Upper lobe of left lung (tissue), 6 donors: ENCODE data around the gene AGRN. TPM values are rescaled to one million over a fixed set of nuclear protein-coding genes. Genes with fewer than 3 reads are reported as not detected.

Source experiments
- ATAC-seq, 2 donors: fragments of 200-7000 bp; cut with Tn5 transposase; one replicate each; pipeline ENCODE4 v1.9.1; 2022; ENCODE audit warnings: mild to moderate bottlenecking in 2 of 2, moderate library complexity in 2 of 2; ENCODE audit not compliant: low FRiP score in 2 of 2
- DNase-seq, 2 donors: peaks; one replicate each; pipeline ENCODE4 v3.0.0-alpha.2; 2019 to 2020
- H3K27ac ChIP-seq, 4 donors: fragments of 200-600 bp; sonication (generic); one replicate each; pipeline ENCODE4 v1.5.1; 2016 to 2019
- H3K27me3 ChIP-seq, 4 donors: fragments of 200-600 bp; sonication (generic); one replicate each; pipeline ENCODE4 v1.5.1; 2017 to 2019
- H3K36me3 ChIP-seq, 4 donors: fragments of 200-600 bp; sonication (generic); one replicate each; pipeline ENCODE4 v1.5.1; 2016 to 2019
- H3K4me1 ChIP-seq, 4 donors: fragments of 200-600 bp; sonication (generic); one replicate each; pipeline ENCODE4 v1.5.1; 2018 to 2019
- H3K4me3 ChIP-seq, 4 donors: fragments of 200-600 bp; sonication (generic); one replicate each; pipeline ENCODE4 v1.5.1; 2017 to 2019; ENCODE audit warnings: mild to moderate bottlenecking in 2 of 4, moderate library complexity in 1 of 4
- H3K9me3 ChIP-seq, 4 donors: fragments of 200-600 bp; sonication (generic); one replicate each; pipeline ENCODE4 v1.5.1; 2018 to 2019
- CTCF ChIP-seq, 6 experiments: fragments of 450-650 bp in 4 of 6; fragments of 200-600 bp in 2 of 6; sonication (generic) in 2 of 6; IDR thresholded peaks; one replicate each; pipeline ENCODE4 v1.5.1; 2016 to 2019; ENCODE audit warnings: antibody characterized with exemption in 6 of 6
- EP300 ChIP-seq, 4 donors: sonication (generic); formaldehyde crosslinking; IDR thresholded peaks; one replicate each; pipeline ENCODE4 v1.5.1; 2017; ENCODE audit warnings: antibody characterized with exemption in 4 of 4, control low read depth in 2 of 4
- POLR2A ChIP-seq, 4 donors: fragments of 450-650 bp; IDR thresholded peaks; one replicate each; pipeline ENCODE4 v1.5.1; 2016 to 2017; ENCODE audit warnings: antibody characterized with exemption in 4 of 4, mild to moderate bottlenecking in 2 of 4
- POLR2AphosphoS5 ChIP-seq, 2 donors: sonication (generic); formaldehyde crosslinking; IDR thresholded peaks; one replicate each; pipeline ENCODE4 v1.5.1; 2017; ENCODE audit warnings: antibody characterized with exemption in 2 of 2
- WGBS, 2 donors: methylation state at CpG; one replicate each; pipeline ENCODE4 v1.1.5; 2017 to 2018; 5-methylcytosine and 5-hydroxymethylcytosine counted together
- total RNA-seq, 6 donors: library from RNA; depleted of rRNA in 4 of 6; stranded (reverse); fragments of >200 nt in 4 of 6; gene quantifications; one replicate each; pipeline versions ENCODE4 v1.1.0 to v1.2.1, GENCODE V29; 2016 to 2021
- donor health status: DM: no; HTN: no; CAD: no; lungs with moderate emphysema.
- donor health status: DM: no; HTN: yes; CAD: no; lungs with severe emphysema.

Gene AGRN
- 100 to 1,000 TPM in 5 of 6 donors, 10 to 100 TPM in 1; 91.0 to 316 (median 157) TPM for total RNA-seq

- Histone ChIP-seq H3K36me3 (no peaks in the 10 kb centered on the region), H3K27ac (peak within 1 kb of the TSS; percentile 85 to 97 (median 91)), H3K9me3 (no peaks in the 10 kb centered on the region), H3K4me1 (peaks cover 32 to 56% (median 42%) of the 10 kb centered on the region in 4 donors), H3K27me3 (peaks cover 0 to 14% (median 0%) of the 10 kb centered on the region in 4 donors), H3K4me3 (peak within 1 kb of the TSS; percentile 77 to 94 (median 88))
- DNase-seq (peak; percentile 48 to 93), ATAC-seq (peak in 1 of 2 donors; percentile 52)
- TF ChIP-seq CTCF (IDR thresholded peaks at IDR 0.05) (peak in 1 of 6 experiments; percentile 26), POLR2A (IDR thresholded peaks at IDR 0.05) (peak in 1 of 4 donors; percentile 44), POLR2AphosphoS5 (IDR thresholded peaks at IDR 0.05) (no peak)
- 1% methylated on average over 27 of the region's 58 CpGs; no CpG with 5 or more reads in 1 of the 2 donors for WGBS, 2 donors
Measured at GRCh38 chr1:1020000-1020404, at the start of gene AGRN. TSS of gene AGRN (plus strand) at chr1:1020120. CDS start at chr1:1020173, 53 bp downstream.

GRCh38 chr1:970242-970972, 49.5 kb upstream of the AGRN start:
- no peaks in the 10 kb centered on the region for H3K9me3 ChIP-seq
- peak in 1 of 2 donors; percentile 69 for DNase-seq
- no peaks in the 10 kb centered on the region for H3K36me3 ChIP-seq
- ATAC-seq: no peak
- no peak overlapping the region for H3K4me3 ChIP-seq
- TF ChIP-seq POLR2AphosphoS5 (IDR thresholded peaks at IDR 0.05) (no peak), CTCF (IDR thresholded peaks at IDR 0.05) (no peak), EP300 (IDR thresholded peaks at IDR 0.05) (no peak), POLR2A (IDR thresholded peaks at IDR 0.05) (no peak)
- peaks cover 12 to 18% (median 16%) of the 10 kb centered on the region in 4 donors for H3K4me1 ChIP-seq
- 20 to 24% methylated on average over 1 to 22 of the region's 33 CpGs for WGBS, 2 donors
- no peak overlapping the region for H3K27ac ChIP-seq
- H3K27me3 ChIP-seq: peaks cover 0 to 25% (median 13%) of the 10 kb centered on the region in 4 donors

GRCh38 chr1:970973-971730, 48.8 kb upstream of the AGRN start:
- H3K4me3 ChIP-seq: no peak overlapping the region
- H3K9me3 ChIP-seq: no peaks in the 10 kb centered on the region
- no peak for TF ChIP-seq EP300 (IDR thresholded peaks at IDR 0.05)
- TF ChIP-seq POLR2A (IDR thresholded peaks at IDR 0.05): no peak
- TF ChIP-seq CTCF (IDR thresholded peaks at IDR 0.05): no peak
- TF ChIP-seq POLR2AphosphoS5 (IDR thresholded peaks at IDR 0.05): no peak
- ATAC-seq: no peak
- WGBS, 2 donors: 35% methylated on average over 29 of the region's 42 CpGs; no CpG with 5 or more reads in 1 of the 2 donors
- peak in 1 of 2 donors; percentile 70 for DNase-seq
- peaks cover 12 to 17% (median 17%) of the 10 kb centered on the region in 4 donors for H3K4me1 ChIP-seq
- H3K27me3 ChIP-seq: peaks cover 0 to 25% (median 13%) of the 10 kb centered on the region in 4 donors
- H3K36me3 ChIP-seq: no peaks in the 10 kb centered on the region
- H3K27ac ChIP-seq: no peak overlapping the region

GRCh38 chr1:971751-972506, 48.0 kb upstream of the AGRN start:
- Histone ChIP-seq H3K9me3 (no peaks in the 10 kb centered on the region), H3K36me3 (no peaks in the 10 kb centered on the region), H3K4me3 (no peak overlapping the region), H3K4me1 (peaks cover 8 to 15% (median 14%) of the 10 kb centered on the region in 4 donors), H3K27me3 (peaks cover 0 to 25% (median 13%) of the 10 kb centered on the region in 4 donors), H3K27ac (no peak overlapping the region)
- DNase-seq: peak in 1 of 2 donors; percentile 77
- ATAC-seq: no peak
- no peak for TF ChIP-seq POLR2AphosphoS5 (IDR thresholded peaks at IDR 0.05)
- no peak for TF ChIP-seq CTCF (IDR thresholded peaks at IDR 0.05)
- TF ChIP-seq EP300 (IDR thresholded peaks at IDR 0.05): no peak
- no peak for TF ChIP-seq POLR2A (IDR thresholded peaks at IDR 0.05)
- WGBS, 2 donors: 80 to 82% methylated on average over 16 to 33 of the region's 34 CpGs
